ENCODE data around the gene GABRR2. TPM values are rescaled to one million over a fixed set of nuclear protein-coding genes. Genes with fewer than 3 reads are reported as not detected.

The GABRR2 gene
- total RNA-seq, 1 donor from 2014 or later: 0.88 TPM

DNA sequence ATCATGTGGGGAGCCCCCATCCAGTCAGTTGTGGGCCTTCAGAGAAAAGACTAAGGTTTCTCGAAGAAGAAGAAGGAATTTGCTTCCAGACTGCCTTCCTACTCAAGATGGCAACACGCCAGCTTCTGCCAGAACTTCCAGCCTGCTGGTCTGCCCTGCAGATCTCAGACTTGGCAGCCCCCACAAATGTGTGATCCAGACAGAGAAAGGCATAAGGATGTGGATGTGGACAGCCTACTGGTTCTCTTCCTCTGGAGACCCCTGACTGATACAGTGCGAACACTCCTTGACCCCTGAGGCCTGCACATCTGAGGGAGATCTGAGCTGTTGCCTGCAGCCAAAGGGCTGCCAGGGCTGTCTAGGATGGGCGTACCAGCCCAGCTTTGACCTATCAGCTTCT lies 106.5 kb downstream of the GABRR2 start:
- H3K27ac Mint-ChIP-seq: no peak overlapping the region
- intact Hi-C loops (cut with micrococcal nuclease): no loop called here
- H3K27me3 Mint-ChIP-seq (ENCODE audit: insufficient read depth): no peaks in the 10 kb centered on the region
- H3K4me3 Mint-ChIP-seq: no peak overlapping the region
- no peaks in the 10 kb centered on the region for H3K36me3 Mint-ChIP-seq (ENCODE audit: low read depth)
- H3K4me1 Mint-ChIP-seq (ENCODE audit: low read depth): no peaks in the 10 kb centered on the region
- DNase-seq (ENCODE audit: low spot score): no peak
- no peaks in the 10 kb centered on the region for H3K9me3 Mint-ChIP-seq

Other genes starting within 250 kb of the GABRR2 start
- 45.6 and 47.6 TPM in 2 replicates for gene PNRC1, start 234.5 kb downstream of the GABRR2 start, total RNA-seq
- 0.07 and 0.10 TPM in 2 replicates for gene SRSF12, start 197.2 kb downstream of the GABRR2 start, total RNA-seq
- gene PM20D2, start 169.2 kb downstream of the GABRR2 start, total RNA-seq: 14.1 TPM in 2 replicates
- not detected in 2 replicates for gene GABRR1, start 97.9 kb downstream of the GABRR2 start, total RNA-seq
- 38.1 and 40.5 TPM in 2 replicates for gene UBE2J1, start 37.4 kb upstream of the GABRR2 start, total RNA-seq
- 7.8 and 10.1 TPM in 2 replicates for gene RRAGD, start 97.0 kb upstream of the GABRR2 start, total RNA-seq
- gene ANKRD6, start 117.9 kb upstream of the GABRR2 start, total RNA-seq: 1.3 and 2.3 TPM in 2 replicates